OCI-LY7 (cell line): ENCODE results near the gene HGS. TPM values are rescaled to one million over a fixed set of nuclear protein-coding genes. Genes with fewer than 3 reads are reported as not detected.
A peak's percentile ranks its signal among the peaks of the same experiment; 100 is the strongest.

ENCODE experiments used
- Bru-seq: library from RNA; stranded (reverse); fragments of 400-500 nt; gene quantifications from one replicate; lab custom pipeline; 2021; lab: Mats Ljungman, UMichigan
- BruChase-seq, 2 experiments: library from RNA; stranded (reverse); fragments of 400-500 nt; gene quantifications; one replicate each; lab custom pipeline; 2021; lab: Mats Ljungman, UMichigan
- BruUV-seq: library from RNA; stranded (reverse); fragments of 400-500 nt; replicated peaks from 2 replicates; lab custom pipeline; 2021; lab: Mats Ljungman, UMichigan
- CTCF ChIA-PET: fragments of 300-600 bp; sonication (Branson Sonifier 250); formaldehyde crosslinking; loops from one replicate; lab custom pipeline; 2022; ENCODE audit warnings: antibody characterized with exemption; ENCODE audit not compliant: unreplicated experiment; lab: Charles Lee
- POLR2A ChIA-PET: fragments of 300-600 bp; sonication (Branson Sonifier 250); formaldehyde crosslinking; loops from one replicate; lab custom pipeline; 2022; ENCODE audit warnings: antibody characterized with exemption; lab: Charles Lee
- DNase-seq: peaks from one replicate; pipeline ENCODE4 v3.0.0-alpha.2; 2015; ENCODE audit warnings: low spot score
- H2AFZ ChIP-seq: fragments of 200-600 bp; sonication (generic), shearing (Covaris generic); 2 replicates; pipeline ENCODE4 v1.6.1; 2014; ENCODE audit warnings: mild to moderate bottlenecking, antibody characterized with exemption, low read length, moderate library complexity
- H3K27ac ChIP-seq: fragments of 200-600 bp; sonication (generic); 2 replicates; pipeline ENCODE4 v1.5.1; 2014; ENCODE audit warnings: mixed run types, low read depth, mild to moderate bottlenecking, moderate library complexity, low read length, inconsistent platforms; ENCODE audit not compliant: poor library complexity, severe bottlenecking
- H3K36me3 ChIP-seq: fragments of 200-600 bp; sonication (generic); 2 replicates; pipeline ENCODE4 v1.6.1; 2014; ENCODE audit warnings: mild to moderate bottlenecking, antibody characterized with exemption, low read length, moderate library complexity, mixed read lengths; ENCODE audit not compliant: insufficient read depth
- H3K4me1 ChIP-seq: fragments of 200-600 bp; sonication (generic); 2 replicates; pipeline ENCODE4 v1.5.1; 2014; ENCODE audit warnings: mild to moderate bottlenecking, low read length; ENCODE audit not compliant: insufficient read depth, poor library complexity, severe bottlenecking
- H3K4me2 ChIP-seq: fragments of 200-600 bp; sonication (generic); 2 replicates; pipeline ENCODE4 v1.6.1; 2014; ENCODE audit warnings: mild to moderate bottlenecking, low read length
- H3K4me3 ChIP-seq: fragments of 200-600 bp; sonication (generic); 2 replicates; pipeline ENCODE4 v1.5.1; 2014; ENCODE audit warnings: mild to moderate bottlenecking, low read depth, low read length; ENCODE audit not compliant: poor library complexity, severe bottlenecking
- H3K79me2 ChIP-seq: fragments of 200-600 bp; sonication (generic); 2 replicates; pipeline ENCODE4 v1.6.1; 2016; ENCODE audit warnings: low read depth, mild to moderate bottlenecking, low read length, moderate library complexity, mixed read lengths; ENCODE audit not compliant: insufficient read depth
- H3K9me2 ChIP-seq: fragments of 200-600 bp; sonication (generic); 2 replicates; pipeline ENCODE4 v1.6.1; 2016; ENCODE audit warnings: mild to moderate bottlenecking, low read length, mixed read lengths; ENCODE audit not compliant: insufficient read depth
- H3K9me3 ChIP-seq: fragments of 200-600 bp; sonication (generic); 2 replicates; pipeline ENCODE4 v1.6.1; 2014; ENCODE audit warnings: mild to moderate bottlenecking, mixed run types, low read length, mixed read lengths
- H4K20me1 ChIP-seq: fragments of 200-600 bp; sonication (generic); 2 replicates; pipeline ENCODE4 v1.6.1; 2014; ENCODE audit warnings: mild to moderate bottlenecking, antibody characterized with exemption, low read length, moderate library complexity, mixed read lengths; ENCODE audit not compliant: insufficient read depth
- EZH2phosphoT487 ChIP-seq: fragments of 200-600 bp; sonication (generic); IDR thresholded peaks from 2 replicates; pipeline ENCODE4 v1.6.1; 2018; ENCODE audit warnings: low read depth, borderline replicate concordance, mild to moderate bottlenecking, mixed run types, antibody characterized with exemption, low read length, moderate library complexity, mixed read lengths
- intact Hi-C: fragments of 100-400 bp; cut with micrococcal nuclease; formaldehyde crosslinking; loops from one replicate; pipeline ENCODE4 v1.10.0; 2022; ENCODE audit not compliant: unreplicated experiment
- long read RNA-seq: library from polyadenylated mRNA; stranded (forward); transcript quantifications from one replicate; pipeline ENCODE4 v2.0.0, GENCODE V29; 2022
- total RNA-seq, 2 experiments: library from RNA; depleted of rRNA in 1 of 2; stranded (reverse); fragments of >200 nt in 1 of 2; shearing (Covaris generic) in 1 of 2; gene quantifications; 2 replicates each; pipeline ENCODE4 v1.2.3, GENCODE V29; 2014 to 2022
- TF ChIP-seq, protein P1 (sequence below): fragments of 200-600 bp; sonication (generic); conservative IDR thresholded peaks from 2 replicates; pipeline ENCODE4 v1.5.1; 2014; ENCODE audit warnings: mild to moderate bottlenecking, antibody characterized with exemption, low read length, moderate library complexity, mixed read lengths

The HGS gene, protein sequence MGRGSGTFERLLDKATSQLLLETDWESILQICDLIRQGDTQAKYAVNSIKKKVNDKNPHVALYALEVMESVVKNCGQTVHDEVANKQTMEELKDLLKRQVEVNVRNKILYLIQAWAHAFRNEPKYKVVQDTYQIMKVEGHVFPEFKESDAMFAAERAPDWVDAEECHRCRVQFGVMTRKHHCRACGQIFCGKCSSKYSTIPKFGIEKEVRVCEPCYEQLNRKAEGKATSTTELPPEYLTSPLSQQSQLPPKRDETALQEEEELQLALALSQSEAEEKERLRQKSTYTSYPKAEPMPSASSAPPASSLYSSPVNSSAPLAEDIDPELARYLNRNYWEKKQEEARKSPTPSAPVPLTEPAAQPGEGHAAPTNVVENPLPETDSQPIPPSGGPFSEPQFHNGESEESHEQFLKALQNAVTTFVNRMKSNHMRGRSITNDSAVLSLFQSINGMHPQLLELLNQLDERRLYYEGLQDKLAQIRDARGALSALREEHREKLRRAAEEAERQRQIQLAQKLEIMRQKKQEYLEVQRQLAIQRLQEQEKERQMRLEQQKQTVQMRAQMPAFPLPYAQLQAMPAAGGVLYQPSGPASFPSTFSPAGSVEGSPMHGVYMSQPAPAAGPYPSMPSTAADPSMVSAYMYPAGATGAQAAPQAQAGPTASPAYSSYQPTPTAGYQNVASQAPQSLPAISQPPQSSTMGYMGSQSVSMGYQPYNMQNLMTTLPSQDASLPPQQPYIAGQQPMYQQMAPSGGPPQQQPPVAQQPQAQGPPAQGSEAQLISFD
- total RNA-seq (2014; rRNA removed; shearing (Covaris generic)) = 120 and 162 TPM in 2 replicates
- 175 and 219 TPM in 2 replicates for total RNA-seq (2022)
- percentile 65 among the genes with signal in this experiment for Bru-seq, nascent RNA
- BruChase-seq, experiment 1, labeled RNA remaining after a 6-hour chase = percentile 84 among the genes with signal in this experiment
- BruChase-seq, experiment 2, labeled RNA remaining after a 2-hour chase = percentile 85 among the genes with signal in this experiment
- long read RNA-seq, transcript HGS-201 (22 exons, 2,970 nt) = major isoform, 113 of 248 reads
- long read RNA-seq, partial matches to known transcripts = 57 of 248 reads
- long read RNA-seq, other reads (novel, unspliced or antisense) = 78 of 248 reads

DNA sequence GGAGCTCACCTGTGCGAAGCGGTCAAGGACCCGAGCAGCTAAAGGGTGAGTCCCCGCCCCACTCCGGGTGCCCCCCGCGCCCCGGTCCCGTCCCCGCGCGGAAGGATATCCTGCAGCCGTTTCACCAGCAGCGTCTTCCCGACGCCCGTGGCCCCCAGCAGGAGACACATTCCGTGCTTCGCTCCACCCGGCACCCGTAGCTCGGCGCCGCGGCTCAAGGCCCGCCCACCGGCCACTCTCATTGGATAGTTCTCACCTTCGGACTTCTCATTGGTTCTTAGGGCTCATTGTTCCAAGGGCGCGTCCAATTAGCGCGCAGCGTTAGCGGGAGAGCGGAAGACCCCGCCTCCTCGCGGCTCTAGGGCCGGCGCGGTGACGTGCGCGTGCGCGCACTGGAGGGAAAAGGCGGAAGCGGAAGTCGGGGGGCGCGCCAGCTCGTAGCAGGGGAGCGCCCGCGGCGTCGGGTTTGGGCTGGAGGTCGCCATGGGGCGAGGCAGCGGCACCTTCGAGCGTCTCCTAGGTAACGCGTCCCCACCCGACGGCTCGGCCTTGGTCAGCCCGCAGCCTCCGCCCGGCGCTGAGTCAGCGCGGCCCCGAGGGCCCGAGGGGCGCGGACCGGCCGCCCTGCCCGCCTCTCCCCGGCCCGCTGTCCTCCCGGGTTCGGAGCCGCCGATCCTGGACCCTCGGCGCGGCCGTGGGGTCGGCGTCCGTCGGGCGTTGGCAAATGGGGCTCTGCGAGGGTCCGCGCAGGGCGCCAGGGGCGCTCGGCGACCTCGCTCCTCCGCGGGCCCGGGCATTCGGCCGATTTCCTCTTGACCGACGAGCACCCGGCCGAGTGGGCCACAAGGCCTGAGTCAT lies at the start of gene HGS, which contains the start of gene ARL16:
Gene HGS (plus strand): TSS at position 428 of the 858 bp plus-strand sequence. CDS start 56 bp downstream, at position 484.
Gene ARL16 (minus strand): TSS at position 214 of the 858 bp plus-strand sequence. CDS start 44 bp downstream, at position 170.
- H2AFZ ChIP-seq = peak within 1 kb of the TSS; percentile 24; the same call in 1 of the 2 replicates
- peak within 1 kb of the TSS; percentile 78 for H3K4me3 ChIP-seq
- peak within 1 kb of the TSS; percentile 93 for H3K4me2 ChIP-seq
- ChIA-PET CTCF (interaction anchor here (0.6 to 0.7 kb wide), 2 partner anchors 8 to 51 kb away, joined by 3 to 4 read pairs; no protein-coding TSS in a partner anchor), POLR2A (interaction anchor here (0.6 to 1.7 kb wide), 5 partner anchors 15 to 165 kb away, joined by 3 to 12 read pairs (median 6); partner anchors contain the start of genes CCDC137, MRPL12 and OXLD1)
- peak; percentile 100 for DNase-seq
- H3K36me3 ChIP-seq = peaks cover 44% of the 10 kb centered on the region
- no TSS peak for BruUV-seq
- no peaks in the 10 kb centered on the region for H3K9me3 ChIP-seq
- TF ChIP-seq EZH2phosphoT487 = no peak
- TF ChIP-seq, protein P1, sequence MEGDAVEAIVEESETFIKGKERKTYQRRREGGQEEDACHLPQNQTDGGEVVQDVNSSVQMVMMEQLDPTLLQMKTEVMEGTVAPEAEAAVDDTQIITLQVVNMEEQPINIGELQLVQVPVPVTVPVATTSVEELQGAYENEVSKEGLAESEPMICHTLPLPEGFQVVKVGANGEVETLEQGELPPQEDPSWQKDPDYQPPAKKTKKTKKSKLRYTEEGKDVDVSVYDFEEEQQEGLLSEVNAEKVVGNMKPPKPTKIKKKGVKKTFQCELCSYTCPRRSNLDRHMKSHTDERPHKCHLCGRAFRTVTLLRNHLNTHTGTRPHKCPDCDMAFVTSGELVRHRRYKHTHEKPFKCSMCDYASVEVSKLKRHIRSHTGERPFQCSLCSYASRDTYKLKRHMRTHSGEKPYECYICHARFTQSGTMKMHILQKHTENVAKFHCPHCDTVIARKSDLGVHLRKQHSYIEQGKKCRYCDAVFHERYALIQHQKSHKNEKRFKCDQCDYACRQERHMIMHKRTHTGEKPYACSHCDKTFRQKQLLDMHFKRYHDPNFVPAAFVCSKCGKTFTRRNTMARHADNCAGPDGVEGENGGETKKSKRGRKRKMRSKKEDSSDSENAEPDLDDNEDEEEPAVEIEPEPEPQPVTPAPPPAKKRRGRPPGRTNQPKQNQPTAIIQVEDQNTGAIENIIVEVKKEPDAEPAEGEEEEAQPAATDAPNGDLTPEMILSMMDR = no peak
- no peaks in the 10 kb centered on the region for H3K9me2 ChIP-seq
- H4K20me1 ChIP-seq = peaks cover 5% of the 10 kb centered on the region; the same call in 1 of the 2 replicates
- H3K79me2 ChIP-seq = peaks cover 43% of the 10 kb centered on the region
- H3K4me1 ChIP-seq = peaks cover 23% of the 10 kb centered on the region
- intact Hi-C loops = loop anchor here (1.0 to 5.0 kb wide), 4 partner anchors 17 to 413 kb away; partner anchors contain the start of genes FASN and MRPL12
- peak within 1 kb of the TSS; percentile 41 for H3K27ac ChIP-seq

DNA sequence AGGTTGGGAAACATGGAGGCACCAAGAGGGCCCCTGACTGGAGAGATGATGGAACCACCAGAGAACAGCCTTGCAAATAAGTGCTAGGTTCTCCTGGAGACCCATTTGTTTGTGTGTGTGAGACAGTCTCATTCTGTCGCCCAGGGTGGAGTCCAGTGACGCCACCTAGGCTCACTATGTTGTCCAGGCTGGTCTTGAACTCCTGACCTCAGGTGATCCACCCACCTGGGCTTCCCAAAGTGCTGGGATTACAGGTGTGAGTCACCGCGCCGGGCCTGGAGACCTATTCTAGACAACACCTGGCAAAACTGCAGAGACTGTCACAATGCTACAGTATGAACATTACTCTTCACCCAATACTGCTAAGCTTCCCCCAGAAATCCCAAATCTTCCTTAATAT lies 48.4 kb upstream of the HGS start:
- H3K4me2 ChIP-seq = peak overlapping the region; percentile 87
- peaks cover 50% of the 10 kb centered on the region for H3K79me2 ChIP-seq
- BruUV-seq = TSS peak; percentile 77
- peaks cover 33% of the 10 kb centered on the region for H3K36me3 ChIP-seq
- no peaks in the 10 kb centered on the region for H3K9me2 ChIP-seq
- peaks cover 13% of the 10 kb centered on the region; the same call in 1 of the 2 replicates for H4K20me1 ChIP-seq
- TF ChIP-seq, protein P1 = no peak
- TF ChIP-seq EZH2phosphoT487 = no peak
- no peaks in the 10 kb centered on the region for H3K9me3 ChIP-seq
- no peak overlapping the region for H2AFZ ChIP-seq
- intact Hi-C loops = loop anchor here (5.0 kb wide), 1 partner anchor 83 kb away; the partner anchor contains the start of gene FAAP100
- ChIA-PET CTCF (no interaction called here), POLR2A (no interaction called here)
- no peak for DNase-seq
- peaks cover 15% of the 10 kb centered on the region for H3K4me1 ChIP-seq
- no peak overlapping the region for H3K27ac ChIP-seq
- H3K4me3 ChIP-seq = peak overlapping the region; percentile 84
